HG03139 (cell line): ENCODE results near the gene LRP1B.

Experiments used
- ATAC-seq: cut with Tn5 transposase; IDR thresholded peaks from one replicate; pipeline ENCODE4 v1.9.1; 2021; ENCODE audit not compliant: unreplicated experiment

The LRP1B gene

DNA sequence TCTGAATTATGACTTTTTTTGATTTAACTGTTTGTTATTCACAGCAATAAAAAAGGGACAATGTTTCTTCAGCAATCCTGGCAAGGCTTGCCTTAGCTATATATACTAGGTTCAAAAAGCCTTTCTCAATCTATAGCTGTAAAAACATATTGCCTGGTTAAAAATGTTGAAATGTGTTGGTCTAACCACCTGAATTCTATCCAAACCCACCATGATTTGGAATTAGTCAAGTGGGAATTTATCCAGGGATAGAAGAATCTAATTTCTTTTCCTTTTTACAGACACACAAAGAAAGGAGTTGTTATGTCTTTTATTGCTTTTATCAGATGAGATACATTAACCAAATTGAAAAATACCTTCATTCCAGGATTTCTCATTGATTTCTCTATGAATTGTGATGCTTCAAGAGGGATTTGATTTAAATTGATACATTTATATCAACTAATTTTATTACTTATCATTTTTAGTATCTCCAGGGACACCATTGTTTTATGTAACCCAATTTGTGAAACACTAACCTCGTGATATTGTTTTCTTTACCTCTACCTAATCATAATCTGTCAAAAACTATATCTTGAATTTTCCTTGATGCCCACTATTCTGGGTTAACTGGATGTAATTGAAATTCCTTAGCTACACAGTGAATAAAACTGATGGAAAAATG lies 88.1 kb downstream of the LRP1B start:
- no peak for ATAC-seq

DNA sequence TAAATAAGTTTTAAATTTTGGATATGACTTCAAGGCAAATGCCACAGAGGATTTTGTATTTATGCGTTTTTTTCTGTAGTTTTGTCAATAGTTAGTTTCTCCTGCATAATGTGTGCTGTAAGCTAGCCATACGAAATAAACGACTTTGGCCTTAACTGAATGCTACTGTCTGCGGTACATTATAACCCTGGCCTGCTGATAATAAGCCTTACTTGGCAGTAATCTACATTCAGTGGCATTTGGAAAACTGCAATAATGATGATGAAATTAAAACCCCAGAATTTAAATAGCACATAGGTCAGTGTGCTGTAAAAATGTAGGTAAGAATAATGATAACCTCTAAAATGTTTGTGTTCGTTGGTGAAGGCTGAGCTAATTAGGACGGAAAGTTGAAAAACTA lies 88.8 kb downstream of the LRP1B start:
- ATAC-seq = no peak

- ATAC-seq = no peak
These were observed 89.7 kb downstream of the LRP1B start for GRCh38 chr2:142041105-142041504.

GRCh38 chr2:142040556-142040955 lies 90.3 kb downstream of the LRP1B start:
- no peak for ATAC-seq

DNA sequence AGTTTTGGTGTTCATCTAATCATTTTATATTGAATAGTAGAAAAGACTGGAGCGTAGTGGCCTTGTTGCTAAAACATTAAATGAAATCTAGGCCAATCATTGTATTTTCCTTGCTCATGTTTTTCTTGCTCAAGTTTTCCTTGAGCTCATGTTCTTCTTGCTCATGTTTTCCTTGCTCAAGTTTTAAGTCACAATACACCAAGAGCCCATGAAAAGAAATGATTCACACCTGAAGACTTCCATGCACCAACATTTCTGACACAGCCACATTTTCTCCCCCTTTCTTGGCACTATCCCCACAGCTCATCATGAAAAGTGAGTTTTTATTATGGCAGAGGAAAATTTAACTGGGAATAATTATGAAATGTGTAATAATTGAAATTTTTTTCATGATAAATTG lies 92.0 kb downstream of the LRP1B start:
- no peak for ATAC-seq

DNA sequence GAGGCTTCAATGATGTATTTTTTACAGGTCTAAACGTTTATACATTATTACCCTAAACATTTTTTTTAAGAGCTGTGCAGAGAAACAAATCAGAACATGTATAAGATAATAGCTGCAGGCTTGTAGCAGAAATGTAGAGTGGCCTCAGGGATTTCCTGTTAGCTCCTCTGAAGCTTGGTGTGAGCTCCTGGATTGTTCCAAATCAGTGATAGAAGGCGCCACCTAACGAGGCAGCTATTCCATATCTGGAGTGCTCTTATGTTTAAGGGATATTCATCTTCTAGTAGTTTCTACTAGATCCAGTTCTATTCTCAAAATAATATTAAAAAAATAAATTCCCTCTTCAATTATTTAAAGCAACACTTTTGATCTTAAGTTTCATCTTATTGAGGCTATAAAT lies 93.1 kb downstream of the LRP1B start:
- no peak for ATAC-seq

GRCh38 chr2:142037066-142037465 lies 93.8 kb downstream of the LRP1B start:
- ATAC-seq = no peak

DNA sequence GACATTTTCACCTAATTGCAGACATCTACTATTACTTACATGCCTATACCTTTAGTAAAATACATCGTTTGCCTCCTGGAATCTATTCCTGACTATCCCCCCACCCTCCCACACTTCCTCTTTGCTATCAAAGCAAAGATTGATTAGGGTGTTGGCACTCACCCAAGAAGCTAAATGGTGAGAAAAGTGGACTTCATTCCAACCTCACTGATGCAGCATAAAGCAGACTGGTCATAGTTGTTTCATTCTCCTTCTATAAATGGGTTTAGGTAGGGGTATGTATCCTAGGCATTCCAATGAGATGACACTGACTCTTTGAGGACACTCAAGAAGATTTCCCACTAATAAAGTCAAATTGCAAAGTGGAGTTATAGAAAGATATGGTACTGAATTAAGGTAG lies 97.4 kb downstream of the LRP1B start:
- no peak for ATAC-seq

GRCh38 chr2:142031656-142032055 lies 99.2 kb downstream of the LRP1B start:
- no peak for ATAC-seq

DNA sequence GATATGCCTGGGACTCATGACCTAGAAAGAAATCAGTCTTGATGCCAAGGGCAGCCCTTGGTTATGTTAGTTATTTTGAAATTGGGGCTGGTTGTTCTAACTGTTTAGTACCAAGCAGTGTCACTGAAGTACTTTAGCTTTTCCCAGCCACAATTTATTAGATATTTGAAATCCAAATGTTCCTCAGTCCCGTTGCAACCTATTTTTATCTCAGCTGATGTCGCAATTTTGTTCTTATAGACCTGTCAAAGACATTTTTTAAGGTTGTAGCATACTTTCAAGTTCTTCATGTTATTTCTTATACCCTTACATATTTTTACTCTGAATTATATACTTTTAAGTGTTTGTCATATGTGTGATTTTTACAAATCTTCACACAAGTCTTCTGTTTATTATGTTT lies 100.1 kb downstream of the LRP1B start:
- no peak for ATAC-seq

DNA sequence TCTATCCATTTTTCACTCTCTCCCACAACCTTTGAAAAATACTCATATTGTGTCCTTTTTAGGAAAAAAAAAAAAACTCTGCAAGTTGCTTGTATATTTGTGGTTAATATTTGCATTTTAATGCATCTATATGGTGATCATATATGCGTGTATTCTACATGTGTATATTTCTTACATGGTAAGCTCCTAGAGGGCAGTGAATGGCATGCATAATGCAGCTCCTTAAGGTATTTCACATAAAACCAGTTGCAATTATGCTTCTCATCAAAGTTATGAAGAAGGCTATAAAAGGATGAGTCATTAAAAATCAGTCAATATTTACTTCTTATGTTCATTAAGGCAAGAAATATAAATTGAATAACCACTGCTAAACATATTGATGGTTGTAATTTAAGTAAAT lies 100.8 kb downstream of the LRP1B start:
- no peak for ATAC-seq

- no peak for ATAC-seq
These were observed 105.4 kb downstream of the LRP1B start for GRCh38 chr2:142025394-142025793.

GRCh38 chr2:142020368-142020767 lies 110.4 kb downstream of the LRP1B start:
- ATAC-seq = no peak

GRCh38 chr2:142014536-142014935 lies 116.3 kb downstream of the LRP1B start:
- no peak for ATAC-seq

- no peak for ATAC-seq
These were observed 118.0 kb downstream of the LRP1B start for GRCh38 chr2:142012797-142013196.

DNA sequence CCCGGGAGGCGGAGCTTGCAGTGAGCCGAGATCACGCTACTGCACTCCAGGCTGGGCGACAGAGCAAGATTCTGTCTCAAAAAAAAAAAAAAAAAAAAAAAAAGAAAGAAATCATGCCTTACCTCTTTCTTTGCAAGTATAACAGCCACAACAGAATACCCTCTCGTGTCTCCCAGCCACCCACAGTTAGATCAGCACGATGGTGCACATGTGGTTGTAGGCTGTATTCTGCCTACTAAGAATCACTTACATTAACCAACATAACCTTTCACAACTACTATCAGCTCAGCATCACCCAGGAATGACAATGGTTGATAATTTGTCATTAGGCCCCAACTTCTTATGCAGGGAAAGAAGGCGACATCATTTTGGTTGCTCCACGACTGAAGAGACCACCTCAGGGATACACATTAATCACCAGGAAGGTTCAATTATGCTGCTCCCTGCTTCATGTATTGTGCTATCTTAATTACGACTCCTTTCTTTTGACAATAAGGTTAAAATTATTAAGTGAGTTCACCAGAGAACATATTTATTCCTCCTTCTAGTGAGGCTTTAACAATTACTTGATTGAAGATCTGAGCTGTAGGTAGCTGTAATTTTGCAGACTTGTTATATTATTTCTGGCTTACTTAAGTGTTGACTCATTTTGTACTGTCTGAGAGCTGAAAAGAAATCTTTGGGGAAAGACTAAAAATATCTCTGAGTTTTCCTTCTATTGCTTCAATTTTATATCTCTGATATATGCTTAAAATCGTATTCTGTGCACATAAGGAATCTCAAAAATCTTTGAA lies 120.1 kb downstream of the LRP1B start:
- no peak for ATAC-seq

DNA sequence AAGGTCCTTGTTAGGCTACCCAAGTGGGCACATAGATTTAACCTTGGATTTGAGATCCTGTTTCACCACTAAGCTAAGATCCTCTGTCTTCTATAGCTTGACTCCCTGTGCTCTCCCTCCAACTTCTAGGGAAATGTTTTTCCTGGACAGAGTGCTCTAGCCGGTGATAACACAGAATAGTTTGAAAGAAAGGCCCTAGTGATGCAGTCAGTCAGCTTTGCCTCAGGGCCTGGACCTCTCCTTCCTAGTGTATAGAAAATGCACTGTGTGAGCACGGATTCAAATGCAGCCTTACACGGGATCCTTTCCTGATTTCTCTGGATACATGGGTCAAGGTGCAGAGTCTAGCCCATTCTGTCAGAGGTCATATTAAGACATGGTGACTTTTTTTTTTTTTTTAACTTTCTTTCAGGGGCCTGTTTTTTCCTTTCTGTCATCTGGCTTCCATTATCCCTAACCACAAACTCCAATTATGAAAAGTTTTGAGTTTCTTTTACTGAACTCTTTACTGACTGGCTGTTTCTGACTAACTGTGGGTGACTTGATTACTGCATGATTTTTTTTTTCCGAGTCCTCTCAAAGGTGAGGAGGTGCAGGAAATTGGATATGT lies 122.6 kb downstream of the LRP1B start:
- no peak for ATAC-seq

GRCh38 chr2:141994066-141994465 lies 136.8 kb downstream of the LRP1B start:
- no peak for ATAC-seq

GRCh38 chr2:141992695-141993094 lies 138.1 kb downstream of the LRP1B start:
- no peak for ATAC-seq

DNA sequence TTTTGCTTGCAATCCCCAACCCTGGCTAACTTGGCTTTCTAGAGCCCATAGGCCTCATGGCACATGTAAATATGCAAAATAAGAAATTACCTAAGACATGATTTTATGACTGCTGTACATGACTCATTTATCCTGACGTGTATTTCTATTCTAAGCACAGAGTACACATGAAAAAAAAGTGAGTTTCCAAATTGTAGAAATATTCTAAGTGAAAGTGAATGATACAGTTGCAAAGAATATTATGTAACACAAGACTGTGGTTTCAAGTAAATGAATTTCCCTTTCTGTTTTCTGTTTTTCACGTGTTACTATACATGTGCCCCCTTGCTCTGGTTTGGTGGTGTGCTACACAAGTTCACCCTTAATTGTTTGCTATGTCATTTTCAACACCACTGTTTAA lies 162.4 kb downstream of the LRP1B start:
- ATAC-seq = no peak

GRCh38 chr2:141967980-141968379 lies 162.8 kb downstream of the LRP1B start:
- no peak for ATAC-seq

DNA sequence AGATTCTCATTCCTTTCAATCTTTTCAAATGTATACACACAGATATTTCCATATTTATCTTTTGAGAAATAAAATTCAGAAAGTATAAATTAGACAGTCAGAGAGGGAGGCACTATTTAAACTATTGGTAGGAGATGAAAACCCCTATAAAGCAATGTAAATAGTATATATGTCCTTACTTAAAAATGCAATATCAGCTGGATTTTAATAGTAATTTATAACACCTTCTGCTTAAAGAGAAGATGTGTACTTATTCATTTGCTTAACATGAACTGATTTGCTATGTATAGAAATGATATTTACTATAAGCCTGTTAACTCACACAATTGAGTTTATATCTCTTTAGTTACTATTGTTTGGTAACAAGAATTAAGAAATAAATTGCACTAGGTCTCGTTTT lies 163.3 kb downstream of the LRP1B start:
- ATAC-seq = no peak
